Renal cortex interstitium (tissue), 11 donors: ENCODE data around the gene TEX261. TPM values are rescaled to one million over a fixed set of nuclear protein-coding genes. Genes with fewer than 3 reads are reported as not detected.

Experiments used
- DNase-seq, 11 donors: peaks; one replicate each; pipeline ENCODE4 v3.0.0-alpha.2; 2013; ENCODE audit warnings: low read depth in 9 of 11, low spot score in 4 of 11; ENCODE audit errors: extremely low read depth in 1 of 11
- polyA plus RNA-seq, 3 donors: library from polyadenylated mRNA; unstranded; fragments of 120-200 nt; gene quantifications; one replicate each; pipeline ENCODE4 v1.2.1, GENCODE V29; 2013; ENCODE audit not compliant: insufficient read length in 3 of 3

TEX261 gene
- polyA plus RNA-seq, 3 donors, result 49.8 to 55.9 (median 52.1) TPM

DNA sequence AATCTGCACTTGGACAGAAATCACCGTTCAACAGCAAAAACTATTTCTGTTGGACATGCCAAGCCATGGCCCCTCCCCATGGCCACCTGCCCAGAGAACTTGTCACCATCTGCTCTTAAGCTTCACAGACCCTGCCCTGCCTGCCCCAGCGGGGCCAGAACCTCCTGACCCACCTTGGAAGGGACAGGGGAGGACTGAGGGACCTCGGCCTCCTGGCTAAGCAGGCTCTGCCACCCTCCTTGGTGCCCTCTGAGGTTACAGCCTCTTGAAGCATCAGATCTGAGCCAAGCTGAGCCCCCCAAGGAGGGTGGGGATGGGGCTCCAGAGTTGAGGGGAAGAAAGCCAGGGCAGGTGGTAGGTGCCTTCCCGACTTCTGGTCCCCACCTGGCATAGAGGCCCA, 6.5 kb downstream of the TEX261 start:
- DNase-seq, result no peak

DNA sequence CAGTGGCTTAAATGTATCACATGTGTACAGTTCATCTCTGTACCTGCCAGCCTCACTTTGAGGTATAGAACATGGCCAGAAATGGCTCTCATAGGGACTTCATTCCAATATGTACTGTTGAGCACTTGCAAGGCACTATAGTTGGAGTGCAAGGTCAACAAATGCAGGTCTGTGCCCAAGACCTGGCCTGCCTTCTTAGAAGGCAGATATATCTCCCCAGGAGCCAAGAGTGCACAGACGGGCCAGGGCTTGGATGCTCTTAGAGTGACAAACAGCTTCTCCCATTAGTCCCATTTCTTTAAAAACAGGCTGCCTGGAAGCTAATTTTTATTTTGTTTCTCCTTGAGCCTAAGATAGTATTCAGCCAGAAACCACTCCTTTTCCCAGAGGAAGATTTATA, 7.3 kb downstream of the TEX261 start:
- DNase-seq, result no peak

DNA sequence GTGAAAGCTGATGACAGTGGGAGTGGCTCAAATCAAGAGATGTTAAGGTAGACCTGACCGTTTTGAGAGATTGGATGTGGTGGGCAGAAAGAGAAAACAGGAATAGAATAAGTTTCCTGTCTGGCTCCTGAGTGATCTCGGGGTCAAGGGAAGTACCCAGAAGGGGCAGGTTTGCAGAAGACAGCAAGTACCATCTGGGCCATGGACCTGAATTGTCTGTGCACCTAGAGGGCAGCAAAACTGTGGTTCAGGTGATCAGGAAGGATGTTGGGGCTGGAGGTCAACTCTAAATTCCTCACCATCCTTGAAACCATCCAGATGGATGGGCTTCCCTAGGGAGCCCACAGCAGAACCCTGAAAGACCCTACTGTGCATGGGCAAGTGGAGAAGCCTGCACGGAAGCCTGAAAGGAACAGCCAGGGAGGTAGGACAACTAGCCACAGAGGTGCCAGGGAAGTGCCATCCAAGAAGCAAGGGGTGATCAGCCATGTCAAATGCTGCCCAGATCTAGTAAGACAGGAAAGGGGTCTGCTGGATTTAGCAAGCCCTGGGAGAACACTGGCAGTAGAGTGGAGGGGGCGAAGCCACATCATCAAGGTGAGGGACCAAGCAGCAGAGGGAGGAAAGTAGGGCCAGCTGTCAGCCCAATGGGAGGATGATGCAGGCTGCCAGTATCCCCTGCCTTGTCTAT, 8.0 kb downstream of the TEX261 start:
- no peak for DNase-seq

DNA sequence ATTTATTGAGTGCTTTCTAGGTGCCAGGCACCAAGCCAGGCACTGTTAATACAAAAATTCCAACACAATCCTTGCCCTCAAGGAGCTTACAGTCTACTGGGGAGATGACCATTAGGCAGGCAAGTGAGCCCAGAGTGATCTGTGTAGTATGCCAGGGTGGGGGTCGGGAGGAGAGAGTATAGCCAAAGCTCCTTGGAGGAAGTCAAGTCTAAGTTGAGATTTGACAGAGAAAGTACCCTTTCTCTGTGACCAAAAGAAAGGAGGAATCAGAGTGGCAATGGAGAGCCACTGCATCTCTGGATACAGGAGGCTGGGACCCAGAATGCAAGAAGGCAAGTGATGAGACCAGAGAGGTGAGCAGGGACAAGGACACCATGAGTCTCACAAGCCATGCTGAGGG, 8.7 kb downstream of the TEX261 start:
- DNase-seq, result no peak

DNA sequence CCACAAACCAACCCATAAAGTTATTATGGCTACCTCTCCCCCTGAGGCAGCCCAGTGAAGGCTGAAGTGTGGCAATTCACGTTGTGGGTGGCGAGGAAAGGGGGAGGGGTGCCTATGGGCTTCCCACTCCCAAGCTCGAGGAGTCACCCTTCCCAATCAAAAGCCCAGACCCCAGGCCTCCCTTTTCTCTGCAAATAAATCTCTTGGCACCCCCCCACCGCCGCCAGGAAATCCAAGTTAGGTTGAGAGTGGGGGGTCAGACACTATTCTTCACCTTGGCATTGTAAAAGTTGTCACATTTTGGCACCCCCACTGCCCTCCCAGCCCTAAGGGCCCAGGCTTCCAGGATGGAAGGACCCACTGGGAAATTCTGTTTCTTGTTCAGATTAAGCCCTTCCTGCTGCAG, 9.4 kb downstream of the TEX261 start:
- DNase-seq, result no peak

DNA sequence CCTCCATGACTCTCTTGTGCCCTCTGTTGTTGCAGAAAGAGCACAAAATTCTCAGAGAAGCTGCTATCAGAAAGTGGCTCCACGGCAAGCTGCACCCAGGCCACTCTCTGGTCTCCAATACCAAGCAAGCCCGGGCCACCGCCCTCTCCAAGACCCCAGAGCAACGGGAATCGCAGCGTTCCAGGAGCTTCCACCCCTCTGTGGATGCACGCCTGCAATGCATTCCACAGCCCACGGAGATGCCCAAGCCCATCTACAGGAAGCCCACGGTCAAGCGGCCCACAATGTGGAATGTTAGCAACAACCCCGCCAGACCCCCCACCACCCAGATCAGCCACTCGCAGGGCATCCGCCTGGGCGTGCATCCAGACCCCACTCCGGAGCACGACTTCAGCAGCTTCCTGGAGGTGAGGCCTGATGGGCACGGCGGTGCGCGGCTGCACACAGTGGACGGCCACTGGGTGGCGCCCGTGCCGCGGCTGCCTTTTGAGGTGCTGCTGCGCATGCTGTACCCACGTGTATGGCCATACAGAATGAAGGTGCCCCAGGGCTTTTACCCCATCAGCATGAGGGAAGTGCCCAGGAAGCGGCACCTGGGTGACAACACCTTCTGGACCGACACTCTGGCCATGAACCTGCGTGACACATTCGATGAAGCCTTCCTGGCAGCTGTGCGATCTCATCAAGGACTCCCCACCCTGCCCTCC, 9.9 kb downstream of the TEX261 start:
- no peak for DNase-seq

DNA sequence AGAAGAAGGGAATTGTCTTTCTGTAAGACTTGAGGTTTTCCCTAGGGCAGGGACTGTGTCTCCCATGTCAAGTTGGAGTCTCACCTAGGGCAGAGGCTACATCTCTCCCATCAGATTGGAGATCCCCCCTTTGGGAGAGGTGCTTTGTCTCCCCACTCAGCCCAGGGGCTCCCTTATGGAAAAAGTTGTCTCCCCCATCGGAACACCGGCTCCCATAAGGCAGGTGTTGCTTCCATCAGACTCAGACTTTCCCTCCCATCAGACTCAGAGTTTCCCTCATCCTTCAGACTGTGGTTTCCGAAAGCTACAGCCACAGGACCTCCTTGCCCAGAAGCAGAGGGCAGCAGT, 10.5 kb downstream of the TEX261 start:
- no peak for DNase-seq

DNA sequence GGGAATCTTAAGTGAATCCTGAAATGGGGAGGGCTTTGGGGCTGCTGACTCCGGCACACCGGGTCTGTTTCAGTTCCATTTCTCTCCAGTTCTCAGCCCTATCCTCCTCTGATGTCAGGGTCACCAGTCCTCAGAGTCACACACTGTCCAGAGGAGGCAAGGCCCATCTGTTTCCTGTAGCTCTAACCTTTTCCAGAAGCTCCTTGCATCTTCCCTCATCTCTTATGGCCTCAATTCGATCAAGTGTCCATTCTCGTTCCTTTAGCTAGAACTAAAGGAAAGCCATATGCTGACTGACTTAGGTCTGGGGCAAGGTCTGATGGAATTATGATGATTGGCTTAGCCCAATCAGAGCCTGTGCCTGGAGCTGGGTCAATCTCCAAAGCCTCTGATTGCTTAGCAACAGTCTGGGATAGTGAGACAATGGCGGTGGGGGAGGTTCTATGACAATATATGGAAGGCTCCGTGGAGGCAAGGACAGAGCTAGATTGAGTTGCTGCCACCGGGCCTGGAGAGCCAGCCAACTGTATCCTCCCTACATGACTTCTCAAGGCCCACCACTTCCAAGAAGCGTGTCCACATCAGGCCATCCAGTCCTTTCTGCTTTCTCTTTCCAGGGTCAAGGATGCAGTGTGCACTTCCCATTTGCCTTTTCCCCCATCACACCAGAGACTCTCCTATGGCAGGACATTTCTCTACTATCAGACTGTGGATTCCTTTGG, 11.0 kb downstream of the TEX261 start:
- no peak for DNase-seq

DNA sequence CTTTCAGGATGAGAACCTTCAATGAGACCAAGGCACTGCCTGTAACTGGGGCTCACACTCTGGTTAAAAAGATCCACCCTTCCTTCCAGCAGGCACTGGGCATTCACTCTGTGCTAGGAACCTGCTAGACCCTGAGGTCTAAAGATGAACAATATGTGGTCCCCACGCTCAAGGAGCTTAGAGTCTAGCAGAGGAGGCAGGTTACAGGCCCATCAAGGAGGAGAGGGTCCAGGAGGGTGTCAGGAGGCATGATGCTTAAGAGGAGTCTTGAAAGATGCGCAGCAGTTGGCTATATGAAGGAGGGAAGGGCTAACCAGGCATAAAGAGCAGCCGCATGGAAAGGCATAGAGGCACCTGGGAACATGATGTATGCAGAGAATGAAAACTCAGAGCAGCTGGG, 11.7 kb downstream of the TEX261 start:
- DNase-seq, result no peak

DNA sequence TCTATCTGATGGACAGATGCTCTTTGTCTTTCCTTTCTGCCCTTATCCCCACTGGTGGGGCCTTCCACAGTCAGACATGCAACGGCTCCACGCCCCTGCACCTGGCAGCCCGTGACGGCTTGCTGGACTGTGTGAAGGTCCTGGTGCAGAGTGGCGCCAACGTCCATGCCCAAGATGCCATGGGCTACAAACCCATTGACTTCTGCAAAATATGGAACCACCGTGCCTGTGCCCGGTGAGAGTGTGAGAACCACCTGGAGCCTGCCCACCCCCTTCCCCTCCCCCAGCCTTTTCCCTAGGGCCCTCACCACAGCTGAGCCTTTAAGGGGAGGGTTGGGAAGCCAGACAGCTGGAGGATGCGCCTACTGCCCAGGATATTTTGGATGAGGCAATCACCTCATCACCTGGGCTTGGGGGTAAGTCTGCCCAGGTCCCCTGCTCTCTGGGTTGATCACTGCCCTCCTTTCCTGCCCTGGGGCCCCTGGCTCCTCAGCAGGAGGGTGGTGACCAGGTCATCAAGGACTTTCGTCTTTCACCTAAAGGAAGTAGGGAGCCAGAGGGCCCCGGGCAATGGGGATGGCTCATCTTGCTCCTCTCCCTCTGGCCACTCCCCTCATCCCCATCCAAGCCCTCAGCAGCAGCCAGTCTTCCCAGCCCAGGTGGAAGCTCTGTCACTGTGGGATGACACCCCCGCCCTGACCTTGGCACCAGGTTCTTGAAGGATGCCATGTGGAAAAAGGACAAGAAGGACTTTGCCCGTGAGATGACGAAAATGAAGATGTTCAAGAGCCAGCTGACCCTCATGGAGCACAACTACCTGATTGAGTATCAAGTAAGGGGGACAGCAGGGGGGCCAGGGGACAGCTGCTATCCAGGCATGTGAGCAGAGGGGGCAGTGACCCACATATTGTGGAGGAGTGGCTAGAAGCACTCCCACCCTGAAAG, 12.5 kb downstream of the TEX261 start:
- no peak for DNase-seq

DNA sequence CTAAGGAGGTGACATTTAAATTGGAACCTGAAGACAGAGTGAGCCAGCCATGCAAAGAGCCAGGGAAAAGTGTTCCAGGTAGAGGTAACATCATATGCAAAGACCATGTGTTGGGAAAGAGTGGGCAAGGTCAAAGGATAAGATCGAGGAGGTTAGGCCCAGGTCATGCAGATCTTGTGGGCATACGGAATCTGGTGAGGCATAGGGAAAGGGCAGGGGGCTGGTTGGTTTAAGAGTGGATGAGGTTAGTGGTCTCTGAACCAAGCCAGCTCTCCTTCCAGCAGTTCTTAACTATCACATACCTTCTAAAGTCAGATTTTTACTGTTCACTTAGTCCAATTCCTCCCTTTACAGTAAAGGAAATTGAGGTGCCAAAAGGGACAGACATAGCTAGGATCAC, 13.3 kb downstream of the TEX261 start:
- DNase-seq, result no peak

DNA sequence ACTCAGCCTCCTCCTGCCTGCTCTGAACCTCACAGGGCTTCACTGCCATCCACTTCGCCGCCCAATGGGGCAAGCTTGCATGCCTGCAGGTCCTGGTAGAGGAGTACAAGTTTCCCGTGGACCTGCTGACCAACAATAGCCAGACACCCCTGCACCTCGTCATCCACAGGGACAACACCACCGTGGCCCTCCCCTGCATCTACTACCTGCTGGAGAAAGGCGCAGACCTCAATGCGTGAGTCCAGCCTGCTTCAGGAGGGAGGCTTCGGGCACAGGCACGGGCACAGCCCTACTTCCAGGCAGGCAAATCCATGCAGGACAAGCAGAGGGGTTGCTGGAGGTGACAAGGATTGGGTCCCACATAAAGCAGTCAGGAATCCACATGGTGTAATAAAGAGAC, 15.0 kb downstream of the TEX261 start:
- DNase-seq, result no peak

DNA sequence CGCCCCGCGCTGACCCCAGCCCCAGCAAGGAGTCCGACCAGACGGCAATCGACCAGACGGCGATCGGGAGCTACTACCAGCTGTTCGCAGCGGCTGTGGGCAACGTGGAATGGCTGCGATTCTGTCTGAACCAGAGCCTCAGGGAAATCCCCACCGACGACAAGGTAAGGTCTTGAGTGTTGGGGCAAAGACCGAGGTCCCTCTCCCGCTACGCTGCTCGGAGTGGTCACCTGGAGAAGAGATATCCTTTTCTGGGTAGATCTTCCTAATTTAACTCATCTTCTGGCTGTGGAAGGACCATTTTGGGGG, 15.5 kb downstream of the TEX261 start:
- no peak for DNase-seq

DNA sequence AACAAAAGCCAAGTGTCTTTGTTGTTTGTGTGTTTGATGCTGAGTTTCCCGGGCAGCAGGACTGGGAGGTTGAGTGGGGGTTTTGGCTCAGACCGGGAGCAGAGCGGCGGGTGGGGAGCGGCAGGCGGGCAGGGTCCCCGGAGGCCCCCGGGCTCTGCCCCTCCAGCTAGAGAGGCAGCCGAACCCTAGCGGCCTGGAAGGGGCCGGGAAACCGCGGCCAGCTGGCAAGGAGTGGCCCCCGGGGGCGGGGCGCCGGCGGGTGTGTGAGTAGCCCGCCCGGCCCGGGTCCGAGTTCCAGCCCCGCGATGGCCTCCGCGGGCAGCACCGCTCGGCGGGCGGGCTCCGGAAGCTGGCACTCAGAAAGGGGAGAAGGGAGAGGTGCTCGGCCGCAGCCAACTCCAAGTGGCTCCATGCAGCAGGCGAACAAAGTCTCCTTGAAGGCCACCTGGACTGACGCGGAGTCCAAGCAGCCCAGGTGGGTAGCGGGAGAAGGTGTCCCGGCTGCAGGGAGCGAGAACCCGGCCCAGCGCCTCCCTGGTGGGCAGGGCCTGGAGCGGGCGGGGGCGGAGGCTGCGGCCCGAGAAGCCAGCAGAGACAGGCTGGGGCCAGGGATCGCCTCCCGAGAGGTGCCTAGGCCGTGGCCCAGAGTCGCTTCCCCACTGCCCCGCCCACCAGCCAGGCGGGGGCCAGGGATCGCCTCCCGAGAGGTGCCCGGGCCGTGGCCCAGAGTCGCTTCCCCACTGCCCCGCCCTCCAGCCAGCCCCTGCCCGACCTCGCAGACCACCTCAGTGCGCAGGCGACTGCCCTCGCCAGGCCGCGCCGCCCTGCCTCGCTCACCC, 16.1 kb downstream of the TEX261 start, which contains the start of gene ANKRD53:
Gene ANKRD53 (plus strand): TSS at position 290 of the 839 bp plus-strand sequence. CDS start 16 bp downstream, at position 306.
- peak in 1 of 11 donors; percentile 15 for DNase-seq

DNA sequence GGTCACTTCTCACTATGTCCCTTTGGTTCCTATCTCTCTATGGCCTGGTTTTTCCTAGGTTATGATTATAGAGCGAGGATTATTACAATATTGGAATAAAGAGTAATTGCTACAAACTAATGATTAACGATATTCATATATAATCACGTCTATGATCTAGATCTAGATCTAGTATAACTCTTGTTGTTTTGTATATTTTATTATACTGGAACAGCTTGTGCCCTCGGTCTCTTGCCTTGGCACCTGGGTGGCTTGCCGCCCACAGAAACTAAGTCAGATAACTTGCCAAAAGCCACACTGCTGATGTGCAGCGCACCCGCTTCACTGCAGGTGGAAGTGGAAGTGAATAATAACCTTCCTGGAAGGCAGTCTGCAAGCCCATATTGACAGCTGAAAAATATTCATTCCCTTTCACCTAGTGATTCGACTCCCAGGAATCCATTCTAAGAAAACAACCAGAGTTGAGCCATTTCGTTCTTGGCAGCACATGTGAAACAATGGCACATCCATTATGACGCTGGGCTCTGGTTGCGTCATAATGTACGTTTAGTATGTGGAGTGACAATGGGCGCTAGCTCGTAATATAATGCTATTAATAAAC, 17.0 kb downstream of the TEX261 start:
- no peak for DNase-seq

DNA sequence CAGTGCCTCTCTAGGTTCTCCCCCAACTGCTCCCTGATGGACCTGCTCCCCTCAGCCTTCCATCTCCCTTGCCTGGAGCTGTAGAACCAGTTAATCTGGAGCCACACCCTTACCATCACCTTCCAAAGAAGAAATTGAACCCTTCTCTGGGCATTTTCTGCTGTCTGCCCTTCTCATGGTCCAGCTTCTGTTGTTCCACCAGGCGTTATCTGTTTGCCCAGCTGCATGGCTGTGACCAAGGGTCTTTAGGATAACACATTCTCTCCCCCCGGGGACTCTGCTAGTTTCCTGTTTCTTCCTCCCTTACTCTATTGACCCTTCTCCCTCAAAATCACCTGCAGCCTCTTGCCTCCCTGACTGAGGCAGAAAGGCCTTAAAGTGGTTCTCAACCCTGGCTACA, 19.4 kb downstream of the TEX261 start:
- no peak for DNase-seq

DNA sequence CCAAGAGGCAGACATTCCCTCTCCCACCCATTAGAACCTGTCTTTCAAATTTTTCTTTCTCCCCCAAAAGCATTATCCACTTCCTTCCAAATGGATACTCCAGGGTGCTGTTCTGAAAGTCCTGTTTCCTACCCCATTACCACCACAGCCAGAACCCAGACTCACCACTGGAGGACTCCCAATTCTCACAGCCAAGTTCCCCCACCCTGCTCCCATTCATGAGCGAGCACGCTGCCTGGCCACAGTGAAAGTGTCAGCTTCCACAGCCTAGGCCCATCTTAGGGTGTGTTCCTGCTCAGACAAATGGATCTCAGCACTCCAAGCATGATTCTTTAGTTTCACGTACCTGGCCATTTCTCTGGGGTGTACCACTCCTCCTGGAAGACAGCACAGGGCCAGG, 20.1 kb downstream of the TEX261 start:
- DNase-seq, result no peak

DNA sequence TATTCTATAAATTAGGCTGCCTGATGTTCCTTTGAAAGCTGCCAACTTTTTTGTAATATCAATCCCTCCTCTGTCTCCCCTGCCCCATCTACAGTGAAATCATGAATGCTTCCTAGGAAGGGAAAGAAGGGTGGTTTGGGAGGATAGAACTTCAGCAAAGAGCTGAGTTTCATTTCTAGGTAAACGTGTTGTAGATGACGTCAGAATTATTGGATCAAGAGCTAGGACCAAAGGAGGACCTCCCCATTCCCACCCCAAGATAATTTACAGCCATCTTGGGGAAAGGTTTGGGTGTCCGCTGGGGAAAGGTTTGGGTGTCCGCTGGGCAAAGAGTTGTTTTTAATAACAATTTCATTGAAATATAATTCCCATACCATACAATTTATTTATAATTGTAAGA, 27.5 kb downstream of the TEX261 start:
- no peak for DNase-seq
